ENCODE data around the gene NVL. TPM values are rescaled to one million over a fixed set of nuclear protein-coding genes. Genes with fewer than 3 reads are reported as not detected.
A peak's percentile ranks its signal among the peaks of the same experiment; 100 is the strongest.

Gene NVL
- total and polyA plus RNA-seq, 2 donors (not counting 1 experiment from before 2014, with no cell fraction given): 20.5 to 27.6 TPM

DNA sequence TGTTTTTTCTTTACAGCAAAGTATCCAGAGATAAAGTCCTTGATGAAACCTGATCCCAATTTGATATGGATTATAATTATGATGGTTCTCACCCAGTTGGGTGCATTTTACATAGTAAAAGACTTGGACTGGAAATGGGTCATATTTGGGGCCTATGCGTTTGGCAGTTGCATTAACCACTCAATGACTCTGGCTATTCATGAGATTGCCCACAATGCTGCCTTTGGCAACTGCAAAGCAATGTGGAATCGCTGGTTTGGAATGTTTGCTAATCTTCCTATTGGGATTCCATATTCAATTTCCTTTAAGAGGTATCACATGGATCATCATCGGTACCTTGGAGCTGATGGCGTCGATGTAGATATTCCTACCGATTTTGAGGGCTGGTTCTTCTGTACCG, 140.4 kb downstream of the NVL start:
- peak in 1 of 2 donors; percentile 45 for DNase-seq (ENCODE audit: low read depth in 2 of 2)

DNA sequence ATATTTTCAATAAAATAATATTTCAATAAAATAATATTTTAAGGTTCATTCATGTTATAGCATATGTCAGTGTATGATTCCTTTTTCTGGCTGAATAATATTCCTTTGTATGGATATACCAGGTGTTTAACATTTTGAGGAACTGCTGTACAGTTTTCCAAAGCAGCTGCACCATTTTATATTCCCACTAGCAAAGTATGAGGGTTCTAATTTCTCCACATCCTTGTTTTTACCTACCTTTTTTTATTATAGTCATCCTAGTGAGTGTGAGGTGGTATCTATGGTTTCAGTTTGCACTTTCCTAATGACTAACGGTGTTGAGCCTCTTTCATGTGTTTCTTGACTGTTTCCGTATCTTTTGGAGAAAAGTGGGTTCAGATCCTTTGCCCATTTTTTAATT, 141.7 kb downstream of the NVL start:
- H3K4me1 ChIP-seq (ENCODE audit: control insufficient read depth, extremely low read depth, insufficient read depth, low read length): no peaks in the 10 kb centered on the region
- TF ChIP-seq, protein P1, sequence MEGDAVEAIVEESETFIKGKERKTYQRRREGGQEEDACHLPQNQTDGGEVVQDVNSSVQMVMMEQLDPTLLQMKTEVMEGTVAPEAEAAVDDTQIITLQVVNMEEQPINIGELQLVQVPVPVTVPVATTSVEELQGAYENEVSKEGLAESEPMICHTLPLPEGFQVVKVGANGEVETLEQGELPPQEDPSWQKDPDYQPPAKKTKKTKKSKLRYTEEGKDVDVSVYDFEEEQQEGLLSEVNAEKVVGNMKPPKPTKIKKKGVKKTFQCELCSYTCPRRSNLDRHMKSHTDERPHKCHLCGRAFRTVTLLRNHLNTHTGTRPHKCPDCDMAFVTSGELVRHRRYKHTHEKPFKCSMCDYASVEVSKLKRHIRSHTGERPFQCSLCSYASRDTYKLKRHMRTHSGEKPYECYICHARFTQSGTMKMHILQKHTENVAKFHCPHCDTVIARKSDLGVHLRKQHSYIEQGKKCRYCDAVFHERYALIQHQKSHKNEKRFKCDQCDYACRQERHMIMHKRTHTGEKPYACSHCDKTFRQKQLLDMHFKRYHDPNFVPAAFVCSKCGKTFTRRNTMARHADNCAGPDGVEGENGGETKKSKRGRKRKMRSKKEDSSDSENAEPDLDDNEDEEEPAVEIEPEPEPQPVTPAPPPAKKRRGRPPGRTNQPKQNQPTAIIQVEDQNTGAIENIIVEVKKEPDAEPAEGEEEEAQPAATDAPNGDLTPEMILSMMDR (conservative IDR thresholded peaks at IDR 0.05 in 1 of 2, IDR thresholded peaks at IDR 0.05 in 1 of 2; ENCODE audit: low read depth in 1 of 2, low read length in 2 of 2): no peak
- no peak for TF ChIP-seq EZH2 (IDR thresholded peaks at IDR 0.05; ENCODE audit: low read length, missing control alignments)
- H4K20me1 ChIP-seq (ENCODE audit: control insufficient read depth, extremely low read depth, insufficient read depth, low read length): no peaks in the 10 kb centered on the region

More for the DNA sequence above, 140.4 kb downstream of the NVL start:
- no peaks in the 10 kb centered on the region for H3K4me1 ChIP-seq (ENCODE audit: control insufficient read depth, extremely low read depth, insufficient read depth, low read length)
- no peaks in the 10 kb centered on the region for H4K20me1 ChIP-seq (ENCODE audit: control insufficient read depth, extremely low read depth, insufficient read depth, low read length)
- no peak overlapping the region for H2AFZ ChIP-seq (ENCODE audit: low read length)
- peaks cover 63% of the 10 kb centered on the region for H3K79me2 ChIP-seq (ENCODE audit: control insufficient read depth, insufficient read depth, low read length)
- H3K4me3 ChIP-seq (replicated peaks in 1 of 4; ENCODE audit: control extremely low read depth in 1 of 4, insufficient read depth in 1 of 4, low read depth in 3 of 4, low read length in 4 of 4): no peak overlapping the region
- no peak overlapping the region for H3K27ac ChIP-seq (ENCODE audit: insufficient read depth, low read length)
- H3K9ac ChIP-seq (ENCODE audit: insufficient read depth, low read length): no peak overlapping the region
- no peak for TF ChIP-seq EZH2 (IDR thresholded peaks at IDR 0.05; ENCODE audit: low read length, missing control alignments)
- TF ChIP-seq, protein P1 (conservative IDR thresholded peaks at IDR 0.05 in 1 of 2, IDR thresholded peaks at IDR 0.05 in 1 of 2; ENCODE audit: low read depth in 1 of 2, low read length in 2 of 2): no peak
- no peaks in the 10 kb centered on the region for H3K27me3 ChIP-seq (ENCODE audit: control insufficient read depth, insufficient read depth, low read length)
- no peaks in the 10 kb centered on the region for H3K36me3 ChIP-seq (ENCODE audit: control insufficient read depth, insufficient read depth, low read length)
- no peaks in the 10 kb centered on the region for H3K9me3 ChIP-seq (ENCODE audit: control insufficient read depth, insufficient read depth, low read depth, low read length)
- H3K4me2 ChIP-seq (ENCODE audit: extremely low read depth, insufficient read depth, low read length): no peak overlapping the region

DNA sequence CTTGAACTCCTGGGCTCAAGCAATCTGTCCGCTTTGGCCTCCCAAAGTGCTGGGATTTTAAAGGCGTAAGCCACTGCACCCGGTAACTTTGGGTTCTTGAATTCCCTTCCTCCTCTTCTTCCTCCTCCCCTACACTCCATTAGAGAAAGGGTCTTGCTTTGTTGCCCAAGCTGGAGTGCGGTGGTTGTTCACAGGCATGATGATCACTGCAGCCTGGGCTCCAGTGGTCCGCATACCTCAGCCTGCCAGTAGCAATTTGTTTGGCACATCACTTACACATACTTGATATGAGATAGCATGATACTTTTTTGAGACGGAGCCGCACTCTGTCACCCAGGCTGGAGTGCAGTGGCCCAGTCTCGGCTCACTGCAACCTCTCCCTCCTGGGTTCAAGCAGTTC, 144.8 kb downstream of the NVL start:
- H3K27ac ChIP-seq (ENCODE audit: insufficient read depth, low read length): no peak overlapping the region
- TF ChIP-seq EZH2 (IDR thresholded peaks at IDR 0.05; ENCODE audit: low read length, missing control alignments): no peak
- TF ChIP-seq, protein P1 (conservative IDR thresholded peaks at IDR 0.05 in 1 of 2, IDR thresholded peaks at IDR 0.05 in 1 of 2; ENCODE audit: low read depth in 1 of 2, low read length in 2 of 2): no peak
- H3K9ac ChIP-seq (ENCODE audit: insufficient read depth, low read length): no peak overlapping the region
- no peaks in the 10 kb centered on the region for H3K36me3 ChIP-seq (ENCODE audit: control insufficient read depth, insufficient read depth, low read length)
- H3K79me2 ChIP-seq (ENCODE audit: control insufficient read depth, insufficient read depth, low read length): peaks cover 65% of the 10 kb centered on the region
- no peaks in the 10 kb centered on the region for H3K27me3 ChIP-seq (ENCODE audit: control insufficient read depth, insufficient read depth, low read length)
- H3K4me3 ChIP-seq (replicated peaks in 1 of 4; ENCODE audit: control extremely low read depth in 1 of 4, insufficient read depth in 1 of 4, low read depth in 3 of 4, low read length in 4 of 4): peak overlapping the region in 1 of 4 experiments; percentile 22
- no peaks in the 10 kb centered on the region for H3K4me1 ChIP-seq (ENCODE audit: control insufficient read depth, extremely low read depth, insufficient read depth, low read length)
- H3K9me3 ChIP-seq (ENCODE audit: control insufficient read depth, insufficient read depth, low read depth, low read length): no peaks in the 10 kb centered on the region
- H2AFZ ChIP-seq (ENCODE audit: low read length): no peak overlapping the region
- H4K20me1 ChIP-seq (ENCODE audit: control insufficient read depth, extremely low read depth, insufficient read depth, low read length): no peaks in the 10 kb centered on the region
- no peak for DNase-seq (ENCODE audit: low read depth in 2 of 2)
- H3K4me2 ChIP-seq (ENCODE audit: extremely low read depth, insufficient read depth, low read length): peak overlapping the region; percentile 23

More for the DNA sequence above, 141.7 kb downstream of the NVL start:
- Histone ChIP-seq H3K27me3 (ENCODE audit: control insufficient read depth, insufficient read depth, low read length) (no peaks in the 10 kb centered on the region), H3K9me3 (ENCODE audit: control insufficient read depth, insufficient read depth, low read depth, low read length) (no peaks in the 10 kb centered on the region), H3K79me2 (ENCODE audit: control insufficient read depth, insufficient read depth, low read length) (peaks cover 74% of the 10 kb centered on the region), H2AFZ (ENCODE audit: low read length) (no peak overlapping the region), H3K36me3 (ENCODE audit: control insufficient read depth, insufficient read depth, low read length) (no peaks in the 10 kb centered on the region), H3K4me2 (ENCODE audit: extremely low read depth, insufficient read depth, low read length) (no peak overlapping the region), H3K9ac (ENCODE audit: insufficient read depth, low read length) (no peak overlapping the region), H3K27ac (ENCODE audit: insufficient read depth, low read length) (no peak overlapping the region), H3K4me3 (replicated peaks in 1 of 4; ENCODE audit: control extremely low read depth in 1 of 4, insufficient read depth in 1 of 4, low read depth in 3 of 4, low read length in 4 of 4) (no peak overlapping the region)
- DNase-seq (ENCODE audit: low read depth in 2 of 2): no peak
